ENCODE results near the gene UBR4.

The UBR4 gene

GRCh38 chr1:19053486-19053885 lies 156.6 kb downstream of the UBR4 start:
- DNase-seq = no peak

DNA sequence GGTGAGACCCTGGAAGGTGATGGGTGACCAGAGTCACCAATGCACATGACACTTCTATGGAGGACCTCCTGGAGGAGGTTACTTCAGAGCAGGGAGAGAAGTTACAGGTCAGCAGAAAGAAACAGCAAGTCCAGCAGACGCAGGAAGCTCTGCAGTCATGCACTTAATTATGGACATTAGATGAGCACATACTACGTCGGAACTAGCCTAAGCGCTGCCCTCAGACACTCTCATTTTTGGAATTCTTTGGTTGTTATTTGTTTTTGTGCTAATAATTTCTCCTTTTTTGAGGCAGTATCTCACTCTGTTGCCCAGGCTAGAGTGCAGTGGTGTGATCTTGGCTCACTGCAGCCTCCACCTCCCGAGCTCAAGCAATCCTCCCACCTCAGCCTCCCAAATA lies 160.3 kb downstream of the UBR4 start:
- no peak for DNase-seq

- DNase-seq = no peak
These were observed 160.8 kb downstream of the UBR4 start for GRCh38 chr1:19049128-19049768.

DNA sequence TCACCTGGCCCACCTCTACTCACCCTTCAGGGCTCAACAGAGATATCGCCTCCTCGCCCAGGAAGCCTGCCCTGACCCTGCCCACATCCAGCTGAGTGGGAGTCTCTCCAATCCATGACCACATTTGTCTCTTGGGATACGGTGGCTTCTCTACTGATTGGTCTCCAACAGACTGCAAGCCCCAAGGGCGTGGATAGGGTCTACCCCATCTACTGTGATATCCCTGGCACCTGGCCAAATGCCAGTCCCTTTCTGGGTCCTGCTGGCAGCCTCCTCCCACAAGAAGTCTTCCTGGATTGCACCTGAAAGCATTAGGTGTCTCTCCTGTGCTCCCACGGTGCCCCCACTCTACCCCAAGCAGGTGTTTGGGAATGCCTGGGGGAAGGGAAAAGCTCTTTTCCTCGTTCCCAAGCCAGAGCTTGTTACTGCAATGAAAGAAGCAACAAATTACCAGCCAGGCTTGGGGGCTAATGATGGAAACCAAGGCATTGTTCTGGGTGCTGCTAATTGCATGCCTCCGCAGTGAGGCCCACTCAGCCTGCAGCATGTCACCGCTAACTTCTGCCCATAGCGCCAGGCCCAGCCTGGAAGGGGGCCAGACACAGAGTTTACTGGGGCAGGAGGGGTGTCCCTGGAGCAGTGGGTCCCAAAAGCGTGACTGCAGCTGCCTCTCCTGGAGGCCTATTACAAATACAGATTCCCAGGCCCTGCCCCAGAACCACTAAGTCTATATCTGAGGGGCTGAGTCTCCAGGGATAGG lies 162.9 kb downstream of the UBR4 start:
- no peak for DNase-seq

DNA sequence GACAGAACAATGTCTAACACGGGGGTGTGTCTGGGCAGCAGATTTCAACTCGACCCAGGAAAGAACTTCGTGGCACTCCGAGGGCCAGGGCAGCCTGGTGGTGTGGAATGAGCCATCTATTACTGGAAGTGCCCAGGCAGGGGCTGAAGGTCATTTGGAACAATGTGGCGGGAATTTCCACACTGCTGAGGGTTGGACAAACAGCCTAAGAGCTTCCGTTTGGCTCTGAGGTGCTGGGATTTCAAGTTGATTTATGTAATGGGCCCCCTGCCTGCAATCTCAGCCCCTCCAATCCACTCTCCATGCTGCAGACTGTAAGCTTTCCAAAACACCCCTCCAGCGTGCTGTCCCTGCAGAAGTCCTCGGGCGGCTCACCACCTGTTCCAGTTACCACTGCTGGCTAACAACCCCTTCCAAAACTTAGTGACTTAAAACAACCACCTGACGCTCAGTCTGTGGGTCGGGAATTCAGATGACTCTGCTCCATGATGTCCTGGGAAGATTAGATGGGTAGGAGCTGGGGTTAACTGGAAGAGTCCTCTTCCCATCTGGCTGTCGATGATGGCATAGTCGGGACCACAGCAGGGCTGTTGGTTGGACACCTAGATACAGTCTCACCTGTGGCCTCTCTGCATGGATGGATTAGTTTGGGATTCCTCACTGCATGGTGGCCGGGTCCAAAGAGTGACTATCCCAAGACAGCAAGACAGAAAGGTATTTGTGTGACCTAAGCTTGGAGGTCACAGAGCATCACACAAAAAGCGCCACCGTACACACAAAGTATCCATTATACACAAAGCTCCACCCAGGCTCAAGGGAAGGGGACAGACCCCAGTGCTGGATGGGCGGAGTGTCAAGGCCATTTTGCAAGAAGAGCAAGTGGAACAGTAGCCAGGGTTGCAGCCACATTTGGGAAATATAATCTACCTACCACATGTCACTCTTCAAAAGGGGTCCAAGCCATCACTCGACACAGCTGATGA lies 163.9 kb downstream of the UBR4 start:
- DNase-seq = no peak

GRCh38 chr1:19044975-19045831 lies 164.9 kb downstream of the UBR4 start:
- peak; percentile 45 to 78 for DNase-seq

- DNase-seq = no peak
These were observed 165.6 kb downstream of the UBR4 start for GRCh38 chr1:19044471-19044870.

- DNase-seq = no peak
These were observed 166.3 kb downstream of the UBR4 start for GRCh38 chr1:19043579-19044443.

DNA sequence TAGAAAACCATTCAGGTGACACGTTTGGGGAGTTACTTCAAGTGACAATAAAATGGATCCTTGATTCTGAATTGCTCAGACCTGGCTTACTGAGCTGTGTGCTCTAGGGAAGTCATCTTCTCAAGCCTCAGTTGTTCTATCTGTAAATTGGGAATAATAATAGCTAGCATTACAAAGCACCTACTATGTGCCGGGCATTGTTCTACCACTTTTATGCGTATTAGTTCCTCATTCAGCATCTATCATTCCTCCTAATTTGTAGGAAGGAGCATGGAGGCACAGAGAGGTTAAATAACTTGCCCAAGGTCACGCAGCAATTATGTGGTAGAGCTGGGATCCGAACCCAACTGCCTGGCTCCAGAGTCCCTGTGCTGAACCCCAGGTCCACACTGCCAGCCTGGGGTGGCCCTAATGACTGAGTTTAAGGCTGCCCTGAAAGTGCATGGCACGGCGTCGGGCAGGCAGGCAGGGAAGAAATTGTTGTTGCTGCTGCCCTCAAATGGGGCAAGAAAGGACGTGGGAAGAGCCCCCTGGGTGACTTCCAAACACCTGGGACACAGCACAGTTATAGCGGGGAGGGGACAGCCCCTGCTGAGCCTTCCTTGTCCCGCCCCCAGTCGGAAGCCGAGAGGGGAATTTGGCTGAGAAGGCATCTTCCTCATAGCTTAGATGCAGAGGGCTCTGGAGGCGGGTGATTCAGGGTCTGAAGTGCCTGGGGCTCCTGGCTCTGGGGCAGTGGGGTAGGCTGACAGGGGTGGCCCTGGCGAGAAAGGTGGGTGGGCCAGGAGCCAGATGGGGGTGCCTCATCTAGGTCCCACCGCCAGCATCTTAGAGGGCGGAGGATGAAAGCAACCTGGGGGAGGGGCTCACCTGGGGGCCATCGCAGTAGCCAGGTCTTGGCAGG lies 167.1 kb downstream of the UBR4 start:
- DNase-seq = no peak

- no peak for DNase-seq
These were observed 169.9 kb downstream of the UBR4 start for GRCh38 chr1:19040010-19040680.

GRCh38 chr1:19038732-19039131 lies 171.3 kb downstream of the UBR4 start:
- DNase-seq = no peak

GRCh38 chr1:19038096-19038495 lies 172.0 kb downstream of the UBR4 start:
- no peak for DNase-seq

- DNase-seq = no peak
These were observed 172.4 kb downstream of the UBR4 start for GRCh38 chr1:19037659-19038058.

DNA sequence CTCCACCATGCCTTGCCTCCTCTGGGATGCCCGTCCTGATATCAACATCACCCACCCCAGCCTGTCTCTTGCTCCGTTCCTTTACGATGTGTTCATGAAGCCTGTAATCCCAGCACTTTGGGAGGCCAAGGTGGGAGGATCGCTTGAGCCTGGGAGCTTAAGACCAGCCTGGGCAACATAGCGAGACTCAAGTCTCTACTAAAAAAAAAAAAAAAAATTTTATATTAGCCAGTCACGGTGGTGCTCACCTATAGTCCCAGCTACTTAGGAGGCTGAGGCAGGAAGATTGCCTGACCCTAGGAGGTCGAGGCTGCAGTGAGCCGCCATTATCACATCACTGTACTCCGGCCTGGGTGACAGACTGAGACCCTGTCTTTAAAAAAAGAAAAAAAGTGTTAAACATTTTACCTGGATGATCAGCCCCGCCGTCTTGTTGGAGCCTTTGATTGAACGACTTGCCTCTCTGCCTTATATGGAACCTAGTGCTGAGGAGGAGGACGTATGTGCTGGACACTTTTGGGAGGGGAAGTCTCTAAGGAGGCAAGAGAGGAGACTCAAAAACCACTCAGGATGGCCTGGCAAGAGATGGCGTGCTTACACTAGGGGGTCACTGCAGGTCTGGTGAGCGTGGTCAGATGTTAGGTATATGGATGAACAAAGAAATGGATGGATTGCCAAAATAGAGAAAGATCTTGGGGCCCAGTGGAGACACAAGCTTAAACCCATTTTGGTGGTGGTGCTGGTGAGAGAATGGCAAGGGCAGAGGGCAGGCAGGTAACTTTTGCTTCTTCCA lies 173.1 kb downstream of the UBR4 start:
- DNase-seq = no peak

DNA sequence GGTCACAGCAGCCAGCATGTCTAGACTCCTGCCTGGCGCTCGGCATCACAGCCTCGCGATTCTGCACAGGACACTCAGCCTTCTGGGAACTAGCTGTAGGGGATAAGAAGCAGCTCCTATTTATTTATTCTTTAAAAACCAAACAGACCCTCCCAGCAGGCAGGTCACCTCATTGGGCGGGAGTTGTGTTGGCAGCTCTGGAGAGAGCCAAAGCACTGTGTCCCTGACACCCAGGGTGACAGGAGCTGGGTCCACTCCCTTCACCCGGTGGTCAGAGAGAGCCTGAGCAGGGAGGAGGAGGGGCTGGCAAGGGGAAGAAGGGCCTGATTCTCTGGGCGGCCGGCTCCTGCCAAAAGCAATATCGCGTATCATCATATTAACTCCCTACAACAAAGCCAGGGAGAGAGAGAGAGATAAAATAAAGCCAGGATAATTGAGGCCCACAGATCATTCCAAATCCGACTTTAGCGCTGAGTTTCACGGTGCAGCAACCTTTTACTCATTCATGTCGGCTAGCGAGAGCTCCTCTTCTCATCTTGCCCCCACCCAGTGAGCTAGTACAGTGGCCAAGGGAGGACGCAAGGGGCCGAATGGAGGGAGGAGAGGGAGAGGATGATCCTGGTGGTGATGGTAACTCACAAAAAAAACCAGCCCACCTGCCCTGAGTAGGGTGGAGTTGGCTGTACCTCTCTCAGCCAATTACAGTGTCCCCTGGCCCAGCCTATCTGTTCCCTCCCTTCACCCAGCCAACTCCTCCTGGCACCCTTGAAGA lies 173.8 kb downstream of the UBR4 start:
- no peak for DNase-seq

GRCh38 chr1:19035377-19036040 lies 174.6 kb downstream of the UBR4 start:
- no peak for DNase-seq

DNA sequence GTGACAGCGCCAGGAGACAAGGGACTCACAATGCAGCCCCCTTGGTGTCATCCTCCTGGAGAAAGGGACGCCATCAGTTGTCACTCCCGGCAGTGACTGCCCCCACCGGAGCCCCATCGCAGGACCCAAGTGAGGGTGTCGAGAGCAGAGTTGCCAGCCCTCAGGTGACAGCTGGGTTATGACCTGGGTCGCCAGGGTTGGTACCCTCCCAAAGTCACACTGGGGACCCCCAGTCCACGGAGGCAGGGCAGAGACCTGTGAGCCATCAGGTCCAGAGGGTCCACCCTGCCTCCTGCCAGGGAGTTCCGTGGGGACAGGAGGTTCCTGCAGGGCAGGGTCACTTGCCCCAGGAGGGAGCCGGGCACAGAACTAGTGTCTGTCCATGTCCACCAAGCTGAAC lies 175.3 kb downstream of the UBR4 start:
- DNase-seq = no peak
